Right lobe of liver (tissue), 4 donors: Measurements from ENCODE around the gene TRIM38.

ENCODE experiments used
- CTCF ChIP-seq, 4 donors: fragments of 200-600 bp in 3 of 4; fragments of 450-650 bp in 1 of 4; IDR thresholded peaks; one replicate each; pipeline versions ENCODE4 v1.5.1 to v1.8.0; 2016 to 2022; ENCODE audit warnings: antibody characterized with exemption in 4 of 4, mild to moderate bottlenecking in 2 of 4
- POLR2A ChIP-seq: fragments of 450-650 bp; IDR thresholded peaks from one replicate; pipeline ENCODE4 v1.6.1; 2017; ENCODE audit warnings: antibody characterized with exemption, mild to moderate bottlenecking
- donor health status: DM: no; HTN: no; CAD: no.
- donor health status: DM: no; HTN: no; CAD: no.
- donor health status: DM: no; HTN: yes; CAD: no.

- TF ChIP-seq CTCF (IDR thresholded peaks at IDR 0.05) (no peak), POLR2A (no peak)
Measured at GRCh38 chr6:25958700-25959162, 3.9 kb upstream of the TRIM38 start.
